ENCODE measurements around the gene SYT8.
"Not testable (repeated sequence)": the region's sequence is repeated elsewhere in the genome, so short reads cannot be mapped to it uniquely, and the experiment has no call there.

Gene SYT8

DNA sequence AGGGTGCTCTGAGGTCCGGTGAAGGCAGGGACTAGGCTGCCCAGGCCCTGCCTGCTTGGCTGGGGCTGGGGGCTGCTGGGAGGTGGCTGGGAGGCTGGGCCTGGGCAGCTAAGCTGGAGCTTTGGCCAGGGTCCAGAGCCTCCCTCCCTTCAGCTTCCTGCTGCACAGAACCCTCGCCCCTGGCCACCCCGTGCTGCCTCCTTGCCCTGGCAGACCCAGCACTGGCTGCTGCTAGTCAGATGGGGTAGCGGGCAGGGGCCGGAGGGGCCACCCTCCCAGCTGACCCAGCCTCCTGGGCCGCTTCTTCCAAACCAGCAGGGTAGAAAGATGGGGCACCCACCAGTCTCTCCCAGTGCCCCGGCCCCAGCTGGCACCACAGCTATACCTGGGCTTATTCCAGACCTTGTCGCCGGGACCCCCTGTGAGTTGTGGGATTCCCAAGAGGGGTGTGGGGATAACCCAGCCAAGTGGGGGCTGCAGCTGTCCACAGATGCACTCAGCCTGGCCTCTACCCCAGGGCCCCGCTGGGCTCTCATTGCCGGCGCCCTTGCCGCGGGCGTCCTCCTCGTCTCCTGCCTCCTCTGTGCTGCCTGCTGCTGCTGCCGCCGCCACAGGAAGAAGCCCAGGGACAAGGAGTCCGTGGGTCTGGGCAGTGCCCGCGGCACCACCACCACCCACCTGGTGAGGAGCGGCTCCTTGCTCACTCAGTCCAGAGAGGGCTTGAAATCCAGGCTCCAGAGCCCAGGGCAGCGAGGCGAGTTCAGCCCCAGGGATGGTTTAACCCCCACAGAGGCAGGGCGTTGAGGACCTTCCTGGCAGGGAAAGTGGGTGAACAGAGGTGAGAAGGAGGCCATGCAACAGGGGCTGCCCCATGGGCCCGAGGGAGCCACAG, at the start of gene SYT8:
SYT8 (plus strand) TSS at position 212 of the 892 bp plus-strand sequence; CDS start at position 328, 116 bp downstream.
- no peak for DNase-seq (ENCODE audit: low spot score)

DNA sequence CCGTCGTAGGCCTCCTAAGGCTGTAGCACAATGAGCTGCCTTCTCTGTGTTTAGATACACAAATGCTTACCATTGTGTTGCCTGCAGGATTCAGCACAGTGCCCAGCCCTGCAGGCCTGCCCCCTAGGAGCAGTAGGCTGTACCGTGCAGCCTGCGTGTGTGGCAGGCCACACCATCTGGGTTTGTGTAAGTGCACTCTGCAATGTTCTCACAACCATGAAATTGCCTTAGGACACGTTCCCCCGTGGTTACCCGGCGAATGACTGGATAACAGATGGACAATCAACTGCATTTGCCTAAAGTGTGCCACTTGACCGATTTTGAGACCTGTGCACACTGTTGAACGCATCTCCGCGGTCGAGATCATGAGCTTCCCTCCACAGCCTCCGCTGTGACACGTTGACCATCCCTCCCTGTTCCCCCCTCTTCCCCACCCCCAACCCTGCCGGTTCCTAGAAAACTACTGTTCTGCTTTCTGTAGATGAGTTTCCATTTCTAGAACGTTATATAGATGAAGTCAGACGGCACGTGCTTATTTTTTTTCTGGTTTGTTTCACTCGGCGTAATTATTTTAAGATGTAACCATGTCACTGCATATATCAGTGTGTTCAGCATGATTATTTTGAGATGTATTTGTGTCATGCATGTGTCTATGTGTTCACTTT, 48.9 kb upstream of the SYT8 start:
- DNase-seq (ENCODE audit: low spot score) = no peak

- no peak for DNase-seq (ENCODE audit: low spot score)
Observed at GRCh38 chr11:1786466-1786865, 48.3 kb upstream of the SYT8 start.

DNA sequence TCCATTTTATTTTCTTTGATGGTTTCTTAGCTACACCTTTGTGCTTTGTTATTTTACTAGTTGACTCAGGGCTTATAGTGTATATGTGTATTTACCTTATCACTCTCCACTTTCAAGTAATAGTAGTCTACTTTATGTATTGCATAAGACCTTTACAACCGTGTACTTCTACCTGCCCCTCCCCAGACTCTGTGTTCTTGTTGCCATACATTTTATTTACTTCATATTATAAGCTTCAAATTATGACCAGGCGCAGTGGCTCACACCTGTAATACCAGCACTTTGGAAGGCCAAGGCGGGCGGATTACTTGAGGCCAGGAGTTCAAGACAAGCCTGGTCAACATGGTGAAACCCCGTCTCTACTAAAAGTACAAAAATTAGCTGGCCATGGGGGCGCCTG, 42.9 kb upstream of the SYT8 start:
- no peak for DNase-seq (ENCODE audit: low spot score)

DNA sequence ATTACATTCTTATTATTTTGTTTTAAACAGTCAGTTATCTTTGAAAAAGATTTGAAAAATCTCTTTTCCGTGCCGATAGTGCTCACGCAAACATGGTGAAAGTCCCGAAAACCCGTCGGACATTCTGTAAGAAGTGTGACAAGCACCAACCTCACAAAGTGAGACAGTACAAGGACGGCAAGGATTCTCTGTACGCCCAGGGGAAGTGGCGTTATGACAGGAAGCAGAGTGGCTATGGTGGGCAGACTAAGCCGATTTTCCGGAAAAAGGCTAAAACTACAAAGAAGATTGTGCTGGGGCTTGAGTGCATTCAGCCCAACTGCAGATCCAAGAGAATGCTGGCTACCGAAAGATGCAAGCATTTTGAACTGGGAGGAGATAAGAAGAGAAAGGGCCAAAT, 42.3 kb upstream of the SYT8 start:
- DNase-seq (ENCODE audit: low spot score) = no peak

- DNase-seq (ENCODE audit: low spot score) = no peak
Observed at GRCh38 chr11:1793081-1793480, 41.7 kb upstream of the SYT8 start.

DNA sequence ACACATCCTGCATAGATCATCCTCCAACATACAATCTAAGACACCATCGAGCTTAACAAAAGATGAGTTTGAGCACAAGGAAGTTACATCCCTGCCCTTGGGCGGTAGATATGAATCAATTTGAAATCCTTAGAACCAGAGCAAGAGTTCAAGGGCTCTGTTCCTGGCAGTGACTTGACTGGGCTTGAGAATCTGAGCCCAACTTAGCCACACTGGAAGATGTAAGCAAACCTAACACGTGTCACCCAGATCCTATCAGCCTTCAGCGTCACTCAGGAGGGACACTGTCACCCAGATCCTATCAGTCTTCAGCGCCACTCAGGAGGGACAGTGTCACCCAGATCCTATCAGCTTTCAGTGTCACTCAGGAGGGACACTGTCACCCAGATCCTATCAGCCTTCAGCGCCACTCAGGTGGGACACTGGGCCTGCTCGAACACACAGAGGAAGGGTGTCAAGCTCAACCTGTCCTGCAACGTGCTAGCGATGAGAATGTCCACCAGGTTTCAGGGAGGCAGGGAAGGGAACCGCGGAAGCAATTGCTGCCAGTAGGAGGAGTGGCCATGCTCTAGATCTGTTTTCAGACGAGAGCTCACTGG, 38.3 kb upstream of the SYT8 start:
- no peak for DNase-seq (ENCODE audit: low spot score)

- DNase-seq (ENCODE audit: low spot score) = no peak
Observed at GRCh38 chr11:1797391-1798125, 37.2 kb upstream of the SYT8 start.

GRCh38 chr11:1803246-1803645, 31.5 kb upstream of the SYT8 start:
- DNase-seq (ENCODE audit: low spot score) = no peak

- DNase-seq (ENCODE audit: low spot score) = not testable (repeated sequence)
Observed at GRCh38 chr11:1803835-1804519, 30.8 kb upstream of the SYT8 start.

DNA sequence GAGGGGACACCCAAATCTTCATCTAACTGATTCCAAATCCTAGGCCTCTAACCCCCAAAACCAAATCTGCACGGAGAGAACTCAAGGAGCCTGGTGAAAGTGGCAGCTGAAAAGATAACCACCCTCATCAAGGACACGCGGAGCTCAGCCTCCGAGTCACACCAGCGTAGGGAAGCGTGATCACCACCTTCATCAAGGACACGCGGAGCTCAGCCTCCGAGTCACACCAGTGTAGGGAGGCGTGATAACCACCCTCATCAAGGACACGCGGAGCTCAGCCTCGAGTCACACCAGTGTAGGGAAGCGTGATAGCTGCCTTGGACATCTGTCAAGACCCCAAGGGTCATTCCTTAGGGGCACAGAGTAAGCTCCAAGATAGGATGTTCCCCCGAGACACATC, 29.3 kb upstream of the SYT8 start:
- DNase-seq (ENCODE audit: low spot score) = no peak

GRCh38 chr11:1807264-1807995, 27.4 kb upstream of the SYT8 start:
- DNase-seq (ENCODE audit: low spot score) = peak; percentile 20

DNA sequence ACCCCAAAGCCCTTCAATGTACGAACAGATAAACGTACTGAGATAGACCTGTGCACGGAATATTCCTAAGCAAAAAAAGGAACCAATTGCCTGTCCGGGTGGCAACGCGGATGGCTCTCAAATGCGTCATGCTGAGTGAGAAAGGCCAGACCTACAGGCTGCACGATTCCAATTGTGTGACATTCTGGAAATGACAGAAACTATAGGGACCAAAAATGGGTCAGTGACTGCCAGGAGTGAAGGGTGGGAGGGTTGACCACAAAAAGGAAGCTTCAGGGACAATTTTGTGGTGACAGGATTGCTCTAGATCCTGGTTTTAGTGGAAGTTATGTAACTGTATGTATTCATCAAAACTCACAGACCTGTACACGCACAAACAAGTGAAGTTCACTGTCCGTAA, 24.0 kb upstream of the SYT8 start:
- DNase-seq (ENCODE audit: low spot score) = no peak

GRCh38 chr11:1812274-1812673, 22.5 kb upstream of the SYT8 start:
- DNase-seq (ENCODE audit: low spot score) = no peak

DNA sequence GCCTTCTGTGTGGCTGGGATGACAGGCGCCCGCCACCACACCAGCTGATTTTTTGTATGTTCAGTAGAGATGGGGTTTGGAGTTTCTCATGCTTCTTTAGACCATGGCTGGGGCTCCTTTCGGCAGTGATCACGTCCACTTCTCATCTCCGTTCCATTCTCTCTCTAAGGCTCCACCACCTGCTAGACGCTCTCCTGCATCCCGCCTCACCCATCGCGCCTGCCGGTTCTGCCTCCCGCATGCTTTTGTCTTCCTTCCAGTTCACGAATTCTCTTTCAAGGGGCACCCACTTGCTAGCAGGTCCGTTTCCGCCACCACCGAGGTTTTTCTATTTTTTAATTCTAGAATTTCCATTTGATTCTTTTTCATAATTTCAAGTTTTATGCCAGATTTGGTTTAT, 22.0 kb upstream of the SYT8 start:
- no peak for DNase-seq (ENCODE audit: low spot score)

DNA sequence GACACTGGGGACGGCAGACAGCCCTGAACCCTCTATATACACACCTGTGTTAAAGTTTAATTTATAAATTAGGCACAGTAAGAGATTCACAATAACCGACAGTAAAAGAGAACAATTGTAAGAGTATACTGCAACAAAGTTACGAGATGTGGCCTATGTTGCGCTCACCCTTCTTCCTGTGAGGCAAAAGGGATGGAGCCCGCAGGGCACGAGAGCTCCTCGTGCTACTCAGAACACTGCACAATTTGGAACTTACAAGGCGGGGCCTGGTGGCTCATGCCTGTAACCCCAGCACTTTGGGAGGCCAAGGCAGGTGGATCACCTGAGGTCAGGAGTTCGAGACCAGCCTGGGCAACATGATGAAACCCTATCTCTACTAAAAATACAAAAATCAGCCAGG, 21.4 kb upstream of the SYT8 start:
- not testable (repeated sequence) for DNase-seq (ENCODE audit: low spot score)

DNA sequence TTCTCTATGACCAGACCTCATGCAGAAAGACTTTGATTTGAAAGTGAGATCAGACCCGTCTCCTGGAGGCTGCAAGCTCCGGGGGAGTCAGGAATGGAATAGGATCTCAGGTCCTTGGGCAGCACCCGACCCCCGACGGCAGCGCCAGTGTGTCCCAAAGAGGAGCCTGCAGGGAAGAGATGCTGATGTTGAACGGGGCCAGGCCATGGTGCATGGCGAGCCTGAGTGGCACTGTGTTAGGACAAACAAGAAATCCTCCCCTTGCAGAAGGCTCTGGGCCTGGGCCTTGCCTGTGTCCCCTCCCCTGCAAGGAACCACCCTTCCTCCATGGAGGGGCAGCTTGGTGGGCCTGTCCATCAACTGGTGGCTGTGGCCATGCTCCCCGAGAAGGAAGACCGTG, 20.1 kb upstream of the SYT8 start:
- no peak for DNase-seq (ENCODE audit: low spot score)

DNA sequence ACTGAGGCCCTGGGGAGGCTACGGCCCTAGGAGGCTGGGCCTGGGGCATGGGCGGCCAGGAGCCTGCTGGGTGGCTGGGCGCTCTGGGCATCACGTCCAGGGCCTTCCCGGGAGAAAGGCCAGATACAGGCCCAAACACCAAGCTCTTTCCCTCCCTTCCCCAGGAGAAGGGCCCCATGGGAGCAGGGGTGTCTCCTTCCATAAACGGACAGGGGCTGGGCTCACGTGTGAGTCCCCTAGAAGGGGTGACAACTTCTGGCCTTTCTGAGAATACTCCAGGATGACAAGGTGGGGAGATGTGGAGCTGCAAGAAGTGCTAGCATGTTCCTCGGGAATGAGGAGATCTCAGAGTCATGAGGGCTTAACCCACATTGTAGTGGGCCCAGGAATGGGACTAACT, 19.5 kb upstream of the SYT8 start:
- no peak for DNase-seq (ENCODE audit: low spot score)

DNA sequence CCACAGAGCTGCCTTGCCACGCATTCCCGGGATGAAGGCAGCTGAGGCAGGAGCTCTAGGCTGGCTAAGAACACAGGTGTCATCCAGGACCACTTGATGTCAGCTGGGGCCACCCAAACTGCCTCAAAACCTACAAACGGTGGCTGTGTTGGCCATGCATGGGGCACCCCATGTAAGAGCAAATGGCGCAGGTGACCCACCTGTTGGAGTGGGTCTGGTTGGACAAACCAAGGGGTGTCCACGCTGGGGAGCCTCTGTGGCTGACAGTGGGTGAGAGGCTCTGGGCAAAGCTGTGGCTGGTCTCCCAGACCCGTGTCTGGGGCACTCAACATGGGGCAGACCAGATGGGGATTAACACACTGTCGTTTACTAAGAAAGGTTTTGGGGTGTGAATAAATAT, 19.0 kb upstream of the SYT8 start:
- DNase-seq (ENCODE audit: low spot score) = no peak

GRCh38 chr11:1817000-1817399, 17.8 kb upstream of the SYT8 start:
- no peak for DNase-seq (ENCODE audit: low spot score)

DNA sequence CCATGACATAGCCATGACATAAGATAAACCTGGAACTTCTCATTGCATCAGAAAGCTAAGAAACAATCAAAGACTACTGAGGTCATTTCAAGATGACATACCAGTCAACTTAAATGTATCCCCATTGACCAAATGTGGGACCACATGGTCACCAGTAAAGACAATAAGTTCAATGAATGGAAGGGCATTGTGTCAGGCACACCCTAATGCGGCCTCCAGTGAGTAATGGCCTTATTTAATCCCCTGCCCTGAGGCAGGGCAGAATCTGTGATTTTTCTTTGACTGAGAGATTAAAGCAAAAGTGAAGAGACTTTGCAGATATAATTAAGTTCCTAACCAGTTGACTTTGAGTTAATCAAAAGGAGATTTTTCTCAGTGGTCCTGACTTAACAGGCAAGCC, 17.3 kb upstream of the SYT8 start:
- no peak for DNase-seq (ENCODE audit: low spot score)
